NCI-H82 treated with DMSO at 0.1 percent for 48 hours (cell line): ENCODE results near the gene BNC2.
A peak's percentile ranks its signal among the peaks of the same experiment; 100 is the strongest.

ENCODE experiments used
- DNase-seq: peaks from one replicate; lab custom pipeline; 2025; ENCODE audit not compliant: unreplicated experiment; lab: John Stamatoyannopoulos, UW

Gene BNC2

DNA sequence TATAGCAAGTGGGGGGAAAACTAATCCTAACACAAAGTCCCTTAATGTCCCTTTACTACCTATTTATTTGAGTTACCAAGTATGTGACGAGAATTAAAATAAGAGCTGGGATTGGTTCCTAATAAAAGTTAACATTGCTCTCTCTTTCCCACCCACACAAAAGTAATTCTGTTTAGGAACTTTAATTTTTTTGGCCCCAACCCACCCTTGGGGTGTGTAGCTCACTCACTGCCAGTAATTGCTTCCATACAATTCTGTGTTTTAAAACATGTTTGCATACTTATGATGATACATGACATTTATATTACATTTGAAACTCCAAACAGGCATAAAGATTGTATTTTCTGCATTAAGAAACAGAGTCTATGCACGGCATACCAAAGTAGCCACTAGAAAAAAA is 106.5 kb downstream of the BNC2 start:
- DNase-seq, result no peak

DNA sequence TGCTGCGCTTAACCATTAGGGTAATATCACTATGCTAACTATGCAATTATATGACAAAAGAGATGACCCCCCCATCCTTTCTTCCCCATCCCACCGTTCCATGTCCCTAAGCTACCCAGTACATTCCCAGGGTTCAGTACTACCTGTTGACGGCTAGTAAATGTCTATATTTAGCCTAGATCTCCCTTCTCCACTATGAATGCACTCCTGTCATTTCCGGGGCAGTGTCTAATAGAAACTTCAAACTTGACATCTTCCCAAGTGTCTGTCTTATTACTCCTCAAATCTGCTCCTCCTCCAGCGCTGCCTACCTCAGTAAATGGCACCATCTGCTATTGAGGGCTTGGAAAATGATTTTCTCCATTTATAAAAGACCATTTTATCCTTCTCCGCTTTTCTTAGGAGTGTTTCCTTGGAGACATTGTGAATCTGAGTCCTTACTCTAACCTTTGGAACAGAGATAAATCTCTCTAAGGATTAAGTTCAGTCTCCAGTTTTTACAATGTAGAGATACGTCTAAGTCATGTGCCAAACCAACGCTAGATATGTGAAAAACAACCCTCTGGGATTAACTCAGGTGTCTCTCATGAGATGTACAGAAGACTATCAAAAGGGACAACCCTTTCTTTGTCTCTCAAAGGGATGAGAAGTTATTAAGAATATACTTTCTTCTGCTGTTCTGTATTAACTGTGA is 114.9 kb downstream of the BNC2 start:
- no peak for DNase-seq

DNA sequence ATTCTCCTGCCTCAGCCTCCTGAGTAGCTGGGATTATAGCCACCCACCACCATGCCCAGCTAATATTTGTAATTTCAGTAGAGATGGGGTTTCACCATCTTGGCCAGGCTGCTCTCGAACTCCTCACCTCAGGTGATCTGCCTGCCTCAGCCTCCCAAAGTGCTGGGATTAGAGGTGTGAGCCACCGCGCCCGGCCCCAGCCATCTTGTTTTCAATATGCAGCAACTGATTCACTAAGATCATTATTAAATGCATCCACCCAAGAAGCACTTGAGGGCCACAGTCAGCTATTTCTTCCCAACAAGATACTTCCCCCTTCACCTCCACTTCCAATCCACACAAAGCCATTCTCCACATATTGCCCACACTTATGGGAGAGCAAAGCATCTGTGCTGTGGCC is 115.8 kb downstream of the BNC2 start:
- DNase-seq, result no peak

DNA sequence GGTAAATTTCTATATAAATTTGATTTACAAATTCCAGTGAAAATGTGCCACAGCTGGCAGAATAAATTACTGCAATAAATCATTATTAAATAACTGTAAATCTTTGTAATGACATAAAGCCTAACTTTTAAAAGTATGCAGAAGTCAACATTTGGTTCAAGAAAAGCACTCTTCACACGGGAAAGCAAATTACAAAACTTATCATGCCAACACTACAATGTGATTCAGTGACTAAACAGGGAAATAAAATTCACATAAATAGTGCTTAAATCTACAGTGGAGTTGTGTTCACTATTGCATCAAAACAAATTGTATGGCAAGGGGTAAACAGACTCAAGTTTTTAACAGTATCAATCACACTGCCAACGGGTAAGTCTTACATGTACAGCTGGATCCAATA is 117.2 kb downstream of the BNC2 start:
- DNase-seq, result no peak

DNA sequence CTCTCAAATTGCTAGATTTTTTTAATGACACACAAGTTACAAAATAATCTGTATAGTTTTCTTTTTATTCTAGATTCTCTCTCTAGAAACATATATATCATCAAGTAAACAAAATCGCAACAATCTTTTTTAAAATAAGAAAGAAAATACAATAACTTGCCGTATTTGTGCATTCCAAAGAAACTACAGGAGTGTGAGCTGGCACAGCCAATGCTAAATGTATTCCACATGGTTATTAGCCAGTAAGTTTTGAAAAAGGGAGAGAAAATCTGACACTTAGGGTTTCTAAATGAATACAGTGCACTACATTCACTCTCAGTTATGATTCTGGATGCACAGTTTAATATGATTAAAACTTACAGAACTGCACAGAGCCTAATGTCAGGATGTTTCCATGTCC is 117.9 kb downstream of the BNC2 start:
- DNase-seq, result no peak

DNA sequence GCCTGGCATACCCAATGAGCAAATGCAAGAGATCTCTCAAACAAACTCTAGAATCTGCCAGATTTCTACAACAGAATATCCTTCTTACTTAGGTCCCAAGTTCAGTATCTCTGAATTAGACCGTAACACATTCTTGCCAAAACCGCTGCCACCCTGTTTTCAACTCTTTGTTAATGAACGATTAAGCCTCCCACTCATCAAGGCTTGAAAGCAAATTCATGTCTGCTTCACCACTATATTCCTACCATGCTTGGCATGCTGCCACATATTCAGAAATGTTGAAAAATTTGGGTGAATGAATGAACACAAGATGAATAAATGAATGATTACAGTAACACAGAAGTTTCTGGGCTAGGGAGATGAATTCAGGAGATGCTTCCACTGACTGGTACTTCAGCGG is 119.9 kb downstream of the BNC2 start:
- no peak for DNase-seq

DNA sequence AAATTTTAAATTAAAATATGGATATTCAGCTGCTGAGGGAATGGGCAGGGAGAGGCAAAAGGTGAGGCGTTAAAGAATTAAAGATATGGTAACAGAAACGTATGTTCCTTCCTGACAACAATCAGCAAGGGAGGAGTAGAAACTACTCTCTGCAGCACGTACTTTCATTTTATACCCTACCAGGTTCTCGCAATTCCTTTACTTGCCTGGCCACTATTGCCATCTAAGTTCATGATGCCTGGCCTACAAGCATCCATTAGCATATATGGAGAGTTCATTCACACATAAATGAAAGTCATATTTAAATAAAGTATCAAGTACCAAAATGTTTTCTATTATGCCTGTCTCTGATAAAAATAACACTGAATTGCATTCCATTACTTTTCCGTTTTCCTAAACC is 125.1 kb downstream of the BNC2 start:
- DNase-seq, result no peak

DNA sequence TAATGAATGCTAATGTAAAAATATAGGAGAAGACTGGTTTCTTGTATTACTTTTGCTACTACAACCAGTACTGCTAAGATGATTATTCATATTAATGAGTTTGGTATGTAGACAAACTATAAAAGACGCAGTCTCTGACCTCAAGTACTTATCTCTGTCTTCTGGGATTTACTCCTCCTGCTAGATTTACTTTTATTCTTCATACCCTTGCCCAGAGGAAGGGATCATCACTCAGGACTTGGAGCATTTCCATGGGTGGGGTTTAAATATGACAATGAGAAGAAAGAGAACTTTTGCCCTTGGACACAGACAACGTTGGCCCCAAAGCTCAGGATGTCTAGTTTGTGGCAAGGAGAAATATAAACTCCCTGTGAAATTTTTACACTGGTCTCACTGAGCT is 126.1 kb downstream of the BNC2 start:
- DNase-seq, result no peak

DNA sequence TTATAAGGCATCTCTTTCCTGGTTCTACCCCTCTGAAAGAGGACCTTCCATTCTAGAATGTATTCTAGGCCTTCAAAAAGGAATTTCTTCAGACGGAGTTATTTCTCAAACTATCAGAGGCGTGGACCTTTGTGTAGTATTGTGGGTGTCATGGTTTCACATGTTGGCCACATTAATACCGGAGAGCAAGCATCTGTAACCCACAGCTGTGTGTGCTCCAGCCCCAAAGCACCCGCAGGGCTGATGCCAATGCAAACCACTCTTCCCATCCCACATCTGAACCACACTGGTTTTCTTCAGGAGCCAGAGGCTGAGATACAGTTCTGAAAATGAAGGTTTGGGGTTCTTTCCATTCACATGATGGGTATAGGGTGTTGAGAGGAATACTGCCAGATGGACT is 127.1 kb downstream of the BNC2 start:
- no peak for DNase-seq

DNA sequence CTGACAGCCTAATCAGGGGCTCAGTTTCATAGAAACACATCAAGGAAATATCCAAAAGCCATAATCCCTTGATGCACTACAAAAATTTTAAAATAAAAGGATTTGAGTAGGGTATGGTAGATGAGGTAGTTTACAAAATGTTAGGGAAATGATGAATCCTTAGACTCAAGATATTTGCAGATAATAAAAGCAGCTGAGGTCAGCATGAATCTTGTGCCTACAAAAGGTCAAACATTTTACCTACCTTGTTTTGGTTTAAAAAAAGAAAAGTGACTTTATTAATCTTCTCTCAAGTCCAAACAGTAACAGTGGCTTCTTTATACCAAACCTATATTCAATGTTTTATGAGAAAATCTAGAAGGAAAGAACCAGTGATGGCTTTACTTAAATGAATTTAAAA is 135.5 kb downstream of the BNC2 start:
- no peak for DNase-seq

DNA sequence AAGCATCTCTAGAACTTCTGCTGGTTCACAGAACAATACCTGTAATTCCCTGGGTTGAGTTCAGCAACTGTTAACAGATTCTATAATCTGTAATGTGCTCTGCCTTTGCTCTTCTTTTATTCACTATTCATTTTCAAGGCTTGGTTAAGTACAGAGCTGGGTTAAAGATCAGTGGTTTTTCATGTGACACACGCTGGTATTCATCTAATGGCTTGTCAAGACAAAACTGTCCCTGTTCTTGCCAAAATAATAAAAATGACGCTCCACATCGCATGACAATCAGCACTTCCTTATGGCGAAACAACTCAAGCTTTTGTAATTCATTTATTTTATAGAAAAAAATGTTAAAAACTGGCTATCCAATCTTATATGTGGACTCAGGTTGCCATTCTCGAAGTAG is 137.9 kb downstream of the BNC2 start:
- DNase-seq, result no peak

DNA sequence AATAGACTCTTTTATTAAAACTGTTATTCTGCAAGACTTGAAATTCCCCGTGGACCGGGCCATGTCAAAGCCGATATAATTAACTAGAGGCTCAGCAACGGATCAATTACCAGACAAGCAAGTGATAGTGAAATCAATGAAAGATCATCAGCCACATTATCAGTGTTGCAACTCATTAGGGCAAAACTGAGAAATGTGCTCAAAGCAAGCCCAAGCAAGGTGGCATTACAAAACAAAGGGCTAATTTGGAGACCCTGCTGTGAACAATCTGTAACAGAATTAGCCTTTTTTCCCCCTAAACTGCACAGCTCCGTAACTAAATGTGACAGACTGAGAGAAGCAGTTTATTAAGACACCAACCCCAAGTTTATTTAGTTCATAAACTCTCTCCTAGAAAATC is 140.3 kb downstream of the BNC2 start:
- DNase-seq, result no peak

DNA sequence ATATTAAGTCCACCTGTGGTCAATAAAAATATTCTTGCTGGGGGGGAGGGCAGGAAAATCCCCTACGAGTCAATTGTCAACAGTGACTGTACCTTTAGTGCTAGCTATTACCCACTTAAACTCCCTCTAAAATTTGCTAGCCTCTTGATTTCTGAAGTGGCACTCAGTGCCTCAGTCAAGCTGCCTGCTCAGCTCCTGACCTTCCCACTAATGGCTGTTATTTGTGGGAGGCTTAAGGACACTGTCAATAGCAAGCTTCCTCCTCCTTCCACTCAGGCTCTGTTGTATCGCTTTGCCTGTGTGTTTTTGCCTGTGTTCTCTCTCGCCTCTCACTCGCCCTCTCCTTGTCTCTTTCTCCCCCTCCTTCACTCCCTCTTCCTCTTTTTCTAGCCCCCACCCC is 140.8 kb downstream of the BNC2 start:
- no peak for DNase-seq

DNA sequence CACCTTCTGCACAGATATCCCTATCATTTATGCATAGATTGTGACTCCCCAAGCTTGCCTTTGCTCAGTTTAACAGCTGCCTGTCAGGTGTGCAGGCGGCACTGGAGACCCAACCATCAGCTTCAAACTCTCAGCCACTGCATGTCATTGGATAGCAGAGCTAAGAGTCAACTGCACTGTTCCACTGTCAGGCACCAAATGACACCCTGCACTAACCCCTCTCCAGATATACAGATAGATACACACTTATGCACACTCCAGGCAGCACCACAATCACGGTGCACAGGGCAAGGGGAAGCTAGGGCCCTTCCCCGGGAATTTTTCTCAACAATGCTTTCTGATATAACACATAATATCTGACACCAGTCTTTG is 142.3 kb downstream of the BNC2 start:
- DNase-seq, result no peak

DNA sequence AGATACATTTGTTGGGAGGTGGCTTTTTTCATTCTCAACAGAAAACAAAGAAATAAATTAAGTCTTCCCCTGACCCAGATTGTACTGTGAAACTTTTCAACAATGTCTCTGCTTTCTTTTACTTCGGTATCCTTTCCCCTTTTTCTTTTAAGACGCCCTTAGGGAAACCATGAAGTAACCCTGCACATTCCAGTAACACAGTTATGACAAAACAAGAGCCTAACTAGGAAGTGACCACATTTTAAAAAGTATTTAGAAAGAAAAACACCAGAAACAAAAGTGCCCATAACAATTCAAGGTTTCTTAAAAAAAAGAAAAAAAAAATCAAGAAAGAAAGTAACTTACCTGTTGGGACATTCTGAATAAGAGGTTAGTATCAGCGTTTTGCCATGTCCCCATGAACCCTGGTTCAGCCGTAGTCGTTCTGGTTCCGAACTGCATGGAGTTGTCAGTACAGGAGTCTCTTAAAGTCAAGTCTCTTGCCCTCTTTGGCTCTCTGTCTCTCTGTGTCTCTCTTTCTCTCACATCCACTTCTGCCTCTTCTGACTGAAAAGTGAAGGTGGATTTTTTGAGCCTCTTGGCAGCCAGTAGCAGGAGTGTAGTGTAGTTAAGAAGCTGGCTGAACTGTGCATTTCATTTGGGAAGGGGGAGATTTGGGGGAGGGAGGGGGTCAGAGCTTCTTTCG is 142.9 kb downstream of the BNC2 start:
- no peak for DNase-seq

DNA sequence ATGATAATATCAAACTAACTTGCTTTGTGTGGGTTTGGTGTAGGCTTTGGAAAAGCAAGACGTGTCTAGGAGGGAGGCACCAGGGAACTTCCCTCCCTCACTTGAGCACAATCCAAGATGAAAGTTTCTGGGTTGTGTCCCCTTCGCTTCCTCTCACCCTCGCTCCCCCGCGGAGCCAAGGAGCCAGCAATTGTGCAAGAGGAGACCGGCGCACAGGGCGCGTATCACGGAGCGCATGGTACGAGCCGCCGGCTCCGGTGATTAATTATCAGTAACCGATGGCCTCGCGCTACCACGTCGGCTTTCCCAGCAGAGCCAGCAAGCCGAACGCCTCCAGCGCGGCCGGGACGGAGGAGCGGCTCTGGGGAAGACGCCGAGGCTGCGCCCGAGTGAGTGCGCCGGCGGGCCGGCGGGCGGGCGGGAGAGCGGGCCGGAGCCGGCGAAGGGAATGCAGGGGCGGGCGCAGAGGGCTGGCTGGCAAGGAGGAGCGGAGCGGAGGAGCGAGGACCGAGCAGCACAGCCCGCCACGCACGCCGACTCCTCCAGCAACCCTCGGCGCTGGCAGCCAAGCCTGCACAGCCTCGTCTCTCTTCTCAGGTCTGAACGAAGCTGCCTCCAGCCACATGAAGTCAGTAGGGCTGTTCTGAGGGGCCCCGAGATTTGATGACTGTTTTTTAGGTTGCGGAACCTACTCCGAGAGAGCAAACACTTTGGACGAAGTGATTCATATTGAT is 143.6 kb downstream of the BNC2 start:
- DNase-seq, result no peak

DNA sequence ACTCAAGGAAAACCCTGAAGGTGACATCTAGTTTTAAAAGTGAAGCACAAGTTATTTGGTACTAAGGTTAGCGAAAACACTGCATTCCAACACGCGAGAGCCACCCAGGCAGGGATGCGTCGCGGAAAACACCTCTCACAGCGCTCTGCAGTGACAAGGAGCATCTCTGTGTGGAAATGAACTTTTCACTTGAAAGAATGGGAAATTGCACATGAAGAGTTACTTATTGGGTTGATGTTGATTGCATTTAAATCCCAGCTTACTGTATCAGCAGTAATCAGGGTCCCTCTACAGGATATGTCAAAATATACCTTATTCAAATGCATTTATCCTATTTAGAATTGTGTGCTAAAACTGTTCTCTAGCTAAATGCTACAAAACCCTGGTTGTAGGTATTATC is 144.4 kb downstream of the BNC2 start:
- no peak for DNase-seq

DNA sequence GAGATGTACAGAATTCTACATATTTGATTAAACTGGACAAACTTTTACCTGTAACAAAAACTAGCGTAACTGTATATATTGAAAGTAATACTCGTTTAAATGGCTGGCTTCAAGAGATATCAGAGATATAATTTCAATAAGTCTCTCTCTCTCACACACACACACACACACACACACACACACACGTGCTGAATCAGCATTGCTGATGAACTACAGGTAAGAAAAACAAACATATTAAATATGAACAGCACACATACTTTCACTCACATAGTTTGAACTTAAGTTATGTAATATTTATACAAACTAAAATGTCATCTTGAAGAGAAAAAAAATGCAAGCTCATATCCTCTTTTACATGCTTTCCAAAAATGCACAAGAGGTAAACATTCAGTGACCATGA is 145.4 kb downstream of the BNC2 start:
- no peak for DNase-seq

DNA sequence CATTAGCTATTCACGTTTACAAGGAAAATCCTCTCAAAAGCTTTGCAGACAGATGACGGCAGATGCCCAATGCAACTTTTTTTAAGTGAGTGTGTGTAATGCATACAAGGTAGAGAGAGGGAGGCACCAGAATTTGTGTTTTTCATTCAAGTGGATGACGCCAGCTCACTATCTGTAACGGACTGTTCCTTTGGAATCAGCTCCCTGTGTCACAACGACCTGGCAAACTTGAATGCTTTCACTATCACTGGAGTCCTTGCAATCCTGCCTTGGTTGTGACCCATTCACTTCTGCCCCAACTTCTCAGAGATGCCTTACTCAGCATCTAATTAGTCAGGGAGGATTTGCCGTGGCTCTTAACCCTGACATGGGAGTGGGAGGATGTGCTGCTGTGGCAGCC is 148.5 kb downstream of the BNC2 start:
- peak; percentile 22 for DNase-seq

DNA sequence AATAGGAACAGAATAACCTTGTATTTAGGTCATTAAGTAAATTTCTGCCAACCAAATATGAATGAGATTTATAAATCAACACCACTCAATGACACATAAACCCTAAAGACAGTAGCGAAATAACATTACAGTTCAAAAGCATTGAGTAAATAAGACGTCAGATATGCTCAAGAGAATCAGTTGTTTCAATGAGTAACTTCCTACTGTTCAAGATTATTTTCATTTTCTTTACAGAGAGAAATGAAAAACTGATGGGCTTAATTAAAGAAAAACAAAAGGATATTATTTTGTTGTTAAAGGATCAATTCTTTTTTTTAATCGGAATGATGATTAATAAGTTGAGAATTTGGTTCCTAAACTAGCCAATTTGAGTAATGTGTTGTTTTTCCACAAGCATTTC is 150.1 kb downstream of the BNC2 start:
- no peak for DNase-seq

DNA sequence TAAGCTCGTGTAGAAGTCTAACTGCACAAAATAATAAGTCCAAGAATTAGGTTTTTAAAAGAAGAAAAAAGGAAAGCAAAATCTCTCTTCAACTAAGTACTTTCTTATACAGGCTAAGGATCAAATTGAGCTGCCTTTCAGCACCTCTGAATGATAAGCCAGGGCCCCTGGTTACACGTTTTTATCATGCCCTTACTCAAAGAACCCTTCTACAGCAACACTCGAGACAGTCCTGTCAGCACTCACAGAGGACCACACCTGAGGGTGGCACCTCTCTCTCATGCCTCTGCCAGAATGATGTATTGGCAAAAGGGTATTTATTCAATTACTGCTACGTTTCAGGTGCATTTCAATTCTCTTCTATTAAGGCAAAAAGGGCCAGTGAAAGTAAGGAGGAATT is 150.5 kb downstream of the BNC2 start:
- no peak for DNase-seq

DNA sequence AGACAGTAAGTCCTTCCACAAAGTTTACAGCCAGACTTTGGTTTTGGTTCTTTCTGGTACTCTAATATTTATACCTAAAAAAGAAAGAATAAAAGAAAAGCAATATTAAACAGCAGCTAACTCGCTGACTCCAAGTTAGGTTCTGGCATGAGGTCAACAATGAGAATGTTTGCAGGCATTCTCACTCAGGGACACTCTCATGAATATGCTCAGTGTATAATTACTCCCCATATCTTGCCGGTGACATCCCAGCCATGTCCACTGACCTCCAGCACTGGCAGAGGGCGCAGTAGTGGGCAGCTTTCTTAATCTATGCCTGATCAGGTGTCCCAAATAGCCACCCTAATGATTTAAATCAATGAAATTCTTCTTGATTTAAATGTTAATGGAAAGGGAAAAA is 151.5 kb downstream of the BNC2 start:
- no peak for DNase-seq

DNA sequence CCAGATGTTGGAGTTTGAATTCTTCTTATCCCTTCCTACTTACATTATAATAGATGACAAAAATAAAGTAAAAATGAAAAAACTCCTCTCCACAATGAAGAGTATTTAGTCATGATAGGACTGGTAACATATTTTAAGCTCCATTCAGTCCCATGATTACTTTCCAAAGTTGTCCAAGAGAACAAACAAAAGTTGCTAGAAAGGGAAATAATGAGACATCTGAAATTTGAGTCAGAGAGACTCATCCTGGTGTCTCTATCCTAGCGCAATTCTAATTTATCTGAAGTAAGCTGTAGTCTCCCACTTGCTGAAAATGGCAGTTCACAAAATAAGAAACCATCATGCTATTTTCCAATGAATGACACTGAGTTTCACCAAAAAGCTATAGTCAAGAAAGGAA is 152.2 kb downstream of the BNC2 start:
- no peak for DNase-seq
